ENCODE measurements around the gene TMCO4. TPM values are rescaled to one million over a fixed set of nuclear protein-coding genes. Genes with fewer than 3 reads are reported as not detected.

TMCO4 gene
- total and polyA plus RNA-seq, 2 of the 8 experiments (the other 6 are each of a cell fraction or from before 2014, with no cell fraction given), result 3.0 to 3.1 TPM

- Histone ChIP-seq H3K79me2 (ENCODE audit: control insufficient read depth in 1 of 2, insufficient read depth in 2 of 2, low read length in 2 of 2) (no peaks in the 10 kb centered on the region), H2BK20ac (ENCODE audit: low read length) (no peak overlapping the region), H2AFZ (ENCODE audit: low read length) (no peak overlapping the region), H3K9me3 (ENCODE audit: insufficient read depth in 2 of 2, low read depth in 1 of 2, low read length in 1 of 2) (no peaks in the 10 kb centered on the region), H3K4me1 (replicated peaks in 1 of 4; ENCODE audit: control insufficient read depth in 3 of 4, insufficient read depth in 4 of 4, low read length in 3 of 4) (peaks cover 0 to 14% (median 7%) of the 10 kb centered on the region in 4 experiments; a peak in 4 of 7 replicates), H3K14ac (ENCODE audit: insufficient read length) (no peak overlapping the region), H3K9ac (replicated peaks in 1 of 4; ENCODE audit: extremely low read depth in 1 of 4, low read depth in 3 of 4, low read length in 3 of 4) (no peak overlapping the region), H3K4me2 (ENCODE audit: insufficient read depth in 1 of 2, low read depth in 2 of 2, low read length in 2 of 2) (no peak overlapping the region), H2BK12ac (ENCODE audit: low read depth, low read length) (no peak overlapping the region), H3K4me3 (ENCODE audit: extremely low read depth in 1 of 4, insufficient read depth in 2 of 4, low read depth in 3 of 4, low read length in 4 of 4) (no peak overlapping the region), H2BK120ac (replicated peaks; ENCODE audit: low read depth, low read length) (no peak overlapping the region), H3K27me3 (replicated peaks in 1 of 4; ENCODE audit: control insufficient read depth in 3 of 4, extremely low read depth in 1 of 4, insufficient read depth in 3 of 4, low read length in 3 of 4) (no peaks in the 10 kb centered on the region), H3K36me3 (ENCODE audit: control insufficient read depth in 2 of 4, insufficient read depth in 4 of 4, low read length in 3 of 4) (no peaks in the 10 kb centered on the region), H2BK15ac (ENCODE audit: low read length) (no peak overlapping the region), H3K18ac (ENCODE audit: extremely low read depth, low read length) (no peak overlapping the region), H3K4ac (replicated peaks; ENCODE audit: insufficient read length, low read depth, low read length) (no peak overlapping the region), H4K20me1 (replicated peaks in 1 of 2; ENCODE audit: control insufficient read depth in 1 of 2, insufficient read depth in 2 of 2, low read length in 2 of 2) (no peaks in the 10 kb centered on the region), H3K23ac (ENCODE audit: insufficient read length) (no peak overlapping the region), H4K8ac (ENCODE audit: extremely low read depth, insufficient read depth, low read length) (no peak overlapping the region), H3K27ac (ENCODE audit: low read depth, low read length) (no peak overlapping the region), H2AK5ac (ENCODE audit: low read depth, low read length) (no peak overlapping the region), H3K56ac (replicated peaks; ENCODE audit: insufficient read length, low read depth, low read length) (no peak overlapping the region), H2BK5ac (ENCODE audit: low read depth, low read length) (no peak overlapping the region), H4K5ac (ENCODE audit: insufficient read length, low read depth, low read length) (no peak overlapping the region), H3K23me2 (ENCODE audit: low read depth, low read length) (no peaks in the 10 kb centered on the region; the same call in 1 of the 2 replicates), H4K91ac (replicated peaks; ENCODE audit: insufficient read length, low read length) (no peak overlapping the region), H3K79me1 (ENCODE audit: low read depth, low read length) (no peaks in the 10 kb centered on the region)
- WGBS, 2 experiments (ENCODE audit: extremely low coverage in 1 of 2, insufficient coverage in 1 of 2, insufficient read length in 1 of 2, insufficient replicate concordance in 2 of 2, low coverage in 1 of 2, low lambda C conversion rate in 2 of 2, missing lambda C conversion rate in 1 of 2), result 97% methylated on average over 7 of the region's 8 CpGs; no CpG with 5 or more reads in 1 of the 2 experiments
- TF ChIP-seq EGR1 (IDR thresholded peaks at IDR 0.05; ENCODE audit: borderline replicate concordance, low read depth, low read length) (no peak), ASH2L (IDR thresholded peaks at IDR 0.05; ENCODE audit: low read length) (no peak), HDAC6 (IDR thresholded peaks at IDR 0.05; ENCODE audit: low read depth, low read length) (no peak), HDAC2 (IDR thresholded peaks at IDR 0.05; ENCODE audit: borderline replicate concordance in 1 of 2, low read depth in 2 of 2, low read length in 2 of 2) (no peak), POLR2AphosphoS5 (IDR thresholded peaks at IDR 0.05; ENCODE audit: low read depth, low read length) (no peak), KDM5A (IDR thresholded peaks at IDR 0.05; ENCODE audit: low read length) (no peak), EZH2 (IDR thresholded peaks at IDR 0.05; ENCODE audit: low read depth, low read length, severe bottlenecking) (no peak), GABPA (IDR thresholded peaks at IDR 0.05; ENCODE audit: borderline replicate concordance, insufficient read depth, low read length) (no peak), CHD2 (IDR thresholded peaks at IDR 0.05; ENCODE audit: low read length) (no peak), POLR2A (IDR thresholded peaks at IDR 0.05; ENCODE audit: control extremely low read depth in 1 of 2, low read depth in 2 of 2, low read length in 2 of 2) (no peak)
- FAIRE-seq (no peak), DNase-seq (ENCODE audit: low read depth in 1 of 2, low spot score in 2 of 2) (no peak)
- ChIA-PET POLR2A (ENCODE audit: partially characterized antibody) (no interaction called here), CTCF (ENCODE audit: partially characterized antibody) (interaction anchor here (1.0 to 2.7 kb wide), 4 partner anchors 15 to 45 kb away, joined by 5 to 11 read pairs (median 8); no protein-coding TSS in a partner anchor)
These were observed 116.4 kb downstream of the TMCO4 start for GRCh38 chr1:19683351-19683750.

All from H1 (cell line).